HG03039 (cell line): ENCODE results near the gene RABGAP1L.
A peak's percentile ranks its signal among the peaks of the same experiment; 100 is the strongest.

Experiments
- ATAC-seq: cut with Tn5 transposase; IDR thresholded peaks from one replicate; pipeline ENCODE4 v1.9.1; 2021; ENCODE audit warnings: mild to moderate bottlenecking, moderate library complexity; ENCODE audit not compliant: unreplicated experiment

RABGAP1L gene

GRCh38 chr1:174900317-174900716, 741.0 kb downstream of the RABGAP1L start:
- no peak for ATAC-seq

GRCh38 chr1:174902531-174903099, 743.3 kb downstream of the RABGAP1L start:
- no peak for ATAC-seq

GRCh38 chr1:174911606-174912005, 752.3 kb downstream of the RABGAP1L start:
- ATAC-seq = no peak

- ATAC-seq = peak; percentile 47
Measured at GRCh38 chr1:174912264-174912663, 752.9 kb downstream of the RABGAP1L start.

- no peak for ATAC-seq
Measured at GRCh38 chr1:174913225-174913903, 754.0 kb downstream of the RABGAP1L start.

GRCh38 chr1:174914991-174915390, 755.7 kb downstream of the RABGAP1L start:
- no peak for ATAC-seq

DNA sequence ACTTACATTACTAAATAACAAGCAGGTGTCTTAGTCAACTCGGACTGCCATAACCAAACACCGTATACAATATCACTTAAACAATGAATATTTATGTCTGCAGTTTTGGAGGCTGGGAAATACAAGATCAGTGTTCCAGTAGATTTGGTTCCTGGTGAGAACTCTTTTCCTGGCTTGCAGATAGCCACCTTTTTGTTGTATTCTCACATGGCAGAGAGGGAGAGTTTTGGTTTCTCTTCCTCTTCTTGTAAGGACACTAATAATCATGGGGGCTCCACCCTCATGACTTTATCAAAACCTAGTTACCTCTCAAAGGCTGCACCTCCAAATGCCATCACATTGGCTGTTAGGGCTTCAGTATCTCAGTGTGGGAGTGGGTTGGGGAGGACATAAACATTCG, 757.5 kb downstream of the RABGAP1L start:
- no peak for ATAC-seq

- ATAC-seq = no peak
Measured at GRCh38 chr1:174920093-174920492, 760.8 kb downstream of the RABGAP1L start.

DNA sequence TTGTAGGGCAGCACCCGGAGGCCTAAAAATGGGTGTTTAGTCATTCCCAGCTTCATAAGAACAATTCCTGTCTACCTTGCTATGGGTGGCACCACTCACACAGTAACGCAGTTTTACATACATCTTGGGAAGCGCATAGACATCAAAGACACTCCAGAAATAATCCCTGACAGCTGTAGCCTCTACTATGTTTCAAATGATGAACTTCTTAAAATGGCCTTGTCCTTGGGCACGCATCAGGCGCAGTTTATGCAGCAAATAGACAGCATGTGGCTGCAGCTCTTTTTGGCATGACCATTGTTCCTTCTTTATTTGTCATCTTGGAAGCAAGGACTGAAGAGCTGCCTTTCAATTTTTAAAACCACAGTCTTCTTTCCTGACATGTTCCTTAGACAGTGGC, 762.8 kb downstream of the RABGAP1L start:
- ATAC-seq = no peak

DNA sequence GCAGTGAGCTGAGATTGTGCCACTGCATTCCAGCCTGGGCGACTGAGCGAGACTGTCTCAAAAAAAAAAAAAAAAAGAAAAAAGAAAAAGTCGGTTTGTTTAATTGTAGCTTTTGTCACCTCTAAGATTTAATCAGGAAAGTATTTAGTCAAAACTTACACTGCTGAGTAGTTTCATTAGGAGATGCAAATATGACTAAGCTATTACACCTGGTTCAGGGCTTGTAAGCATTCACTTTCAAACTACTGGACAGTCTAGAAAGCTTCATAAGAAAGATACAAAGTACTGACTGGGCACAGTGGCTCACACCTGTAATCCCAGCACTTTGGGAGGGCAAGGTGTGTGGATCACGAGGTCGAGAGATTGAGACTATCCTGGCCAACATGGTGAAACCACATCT, 764.5 kb downstream of the RABGAP1L start:
- ATAC-seq = no peak

DNA sequence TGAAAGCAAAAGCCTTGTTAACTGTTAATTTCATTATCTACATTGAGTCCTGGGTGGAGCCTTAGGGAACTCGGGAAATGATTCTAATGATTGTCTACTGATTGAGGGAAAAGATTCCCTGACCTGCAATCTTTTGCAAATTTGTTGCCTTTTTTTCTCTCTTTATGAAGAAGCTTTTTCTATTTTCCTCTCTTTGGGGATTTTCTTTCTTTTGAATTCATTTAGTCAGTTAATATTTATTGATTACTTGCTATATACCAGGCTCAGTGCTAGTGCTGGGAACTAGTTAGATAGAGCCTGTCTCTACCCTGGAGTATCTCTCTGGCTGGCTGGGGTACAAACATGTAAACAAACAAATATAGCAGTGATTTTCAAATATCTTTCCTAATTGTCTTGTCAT, 769.2 kb downstream of the RABGAP1L start:
- no peak for ATAC-seq

GRCh38 chr1:174931214-174931613, 771.9 kb downstream of the RABGAP1L start:
- no peak for ATAC-seq

DNA sequence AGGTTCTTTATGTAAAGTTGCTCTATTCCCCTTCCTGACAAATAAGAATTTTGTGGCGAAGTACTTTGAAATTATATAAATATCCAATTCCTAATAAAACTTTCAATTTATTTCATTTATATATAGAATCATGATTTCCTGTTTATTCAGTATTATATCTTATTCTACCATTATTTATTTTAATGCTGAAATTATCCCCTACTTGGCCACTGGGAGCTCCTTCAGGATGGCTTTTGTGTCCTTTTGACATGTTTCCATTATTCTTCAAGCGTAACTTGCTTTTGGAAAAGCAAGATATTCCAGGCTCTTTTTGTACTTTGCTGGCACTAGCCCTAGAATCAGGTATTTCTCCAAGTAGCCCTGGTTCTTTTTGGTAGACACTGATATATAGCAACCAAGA, 773.3 kb downstream of the RABGAP1L start:
- no peak for ATAC-seq

DNA sequence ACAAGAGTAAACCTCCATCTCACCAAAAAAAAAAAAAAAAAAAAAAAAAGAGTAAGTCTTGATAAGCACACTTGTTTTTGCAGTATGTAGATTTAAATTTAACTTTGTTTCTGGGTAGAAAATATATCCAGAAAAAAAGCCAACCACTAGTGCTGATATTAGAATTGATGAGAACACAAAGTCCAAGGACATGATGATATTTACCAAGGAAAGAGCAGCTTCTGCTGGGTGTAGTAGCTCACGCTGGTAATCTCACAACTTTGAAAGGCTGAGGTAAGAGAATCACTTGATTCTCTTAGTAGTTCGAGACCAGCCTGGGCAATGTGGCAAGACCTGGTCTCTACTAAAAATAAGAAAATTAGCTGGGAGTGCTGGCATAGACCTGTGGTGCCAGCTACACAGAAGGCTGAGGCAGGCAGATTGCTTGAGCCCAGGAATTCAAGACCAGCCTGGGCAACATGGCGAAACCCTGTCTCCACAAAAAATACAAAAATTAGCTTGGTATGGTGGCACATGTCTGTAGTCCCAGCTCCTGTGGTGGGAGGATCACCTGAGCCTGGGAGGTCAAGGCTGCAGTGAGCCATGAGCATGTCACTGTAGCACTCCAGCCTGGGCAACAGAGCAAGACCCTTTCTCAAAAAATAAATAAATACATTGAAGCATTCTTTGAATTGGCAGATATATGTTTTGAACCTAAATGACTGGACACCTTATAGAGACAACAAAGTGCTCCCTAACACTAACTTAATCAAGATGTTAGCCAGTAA, 776.8 kb downstream of the RABGAP1L start:
- ATAC-seq = no peak

- ATAC-seq = no peak
Measured at GRCh38 chr1:174938281-174939007, 779.1 kb downstream of the RABGAP1L start.

DNA sequence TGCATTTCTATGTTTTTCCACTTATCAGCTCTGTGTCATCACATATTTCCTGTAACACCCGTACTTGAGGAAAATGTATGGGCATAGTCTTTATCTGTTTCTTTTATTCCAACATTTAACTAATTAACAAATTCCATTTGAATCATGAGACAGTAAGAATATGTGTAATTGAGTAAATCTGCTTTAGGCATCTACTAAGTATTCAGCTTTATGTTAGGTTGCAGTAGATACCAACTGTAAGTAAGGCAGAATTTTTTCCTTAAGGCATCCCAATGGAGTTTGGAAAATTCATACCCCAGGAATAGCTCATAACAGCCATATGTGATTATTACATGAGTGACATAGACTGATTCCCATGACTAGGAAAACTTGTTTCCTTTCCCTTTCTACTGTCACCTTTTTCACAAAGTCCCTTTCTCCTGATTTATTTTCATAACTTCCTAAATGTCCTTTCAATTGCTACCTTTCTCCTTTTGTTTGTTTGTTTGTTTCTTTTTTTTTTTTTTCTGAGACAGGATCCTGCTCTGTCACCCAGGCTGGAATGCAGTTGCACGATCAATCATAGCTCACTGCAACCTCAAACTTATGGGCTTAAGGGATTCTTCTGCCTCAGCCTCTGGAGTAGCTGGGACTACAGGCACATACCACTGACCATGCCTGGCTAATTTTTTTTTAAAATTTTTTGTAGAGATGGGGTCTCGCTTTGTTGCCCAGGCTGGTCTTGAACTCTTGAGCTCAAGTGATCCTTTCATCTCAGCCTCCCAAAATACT, 780.6 kb downstream of the RABGAP1L start:
- no peak for ATAC-seq

- ATAC-seq = no peak
Measured at GRCh38 chr1:174940646-174941175, 781.4 kb downstream of the RABGAP1L start.

GRCh38 chr1:174942547-174943255, 783.4 kb downstream of the RABGAP1L start:
- no peak for ATAC-seq

DNA sequence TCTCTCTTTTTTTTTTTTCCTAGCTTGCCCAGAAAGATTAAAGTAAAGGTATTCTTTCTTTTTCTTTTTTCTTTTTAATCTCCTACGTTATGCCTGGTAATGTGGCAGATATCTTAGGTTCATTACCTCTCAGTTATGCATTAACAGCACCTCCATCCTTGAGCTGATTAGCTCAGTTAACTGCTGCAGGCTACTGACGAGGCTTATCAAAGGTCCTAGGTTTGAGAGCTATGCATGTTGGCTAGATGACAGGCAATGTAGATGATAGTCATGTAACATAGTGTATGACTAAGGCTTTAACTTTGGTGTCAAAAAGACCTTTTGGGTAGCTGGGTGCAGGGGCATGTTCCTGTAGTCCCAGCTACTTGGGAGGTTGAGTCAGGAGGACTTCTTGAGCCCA, 786.7 kb downstream of the RABGAP1L start:
- no peak for ATAC-seq

GRCh38 chr1:174949061-174949460, 789.7 kb downstream of the RABGAP1L start:
- ATAC-seq = no peak
